C4-2B (cell line): Measurements from ENCODE around the gene TNPO3.

Source experiments
- CTCF ChIP-seq: fragments of 450-650 bp; conservative IDR thresholded peaks from 2 replicates; pipeline ENCODE4 v1.5.1; 2017; ENCODE audit warnings: mild to moderate bottlenecking
- ZFX ChIP-seq: fragments of 450-650 bp; IDR thresholded peaks from 2 replicates; pipeline ENCODE4 v1.6.1; 2017

DNA sequence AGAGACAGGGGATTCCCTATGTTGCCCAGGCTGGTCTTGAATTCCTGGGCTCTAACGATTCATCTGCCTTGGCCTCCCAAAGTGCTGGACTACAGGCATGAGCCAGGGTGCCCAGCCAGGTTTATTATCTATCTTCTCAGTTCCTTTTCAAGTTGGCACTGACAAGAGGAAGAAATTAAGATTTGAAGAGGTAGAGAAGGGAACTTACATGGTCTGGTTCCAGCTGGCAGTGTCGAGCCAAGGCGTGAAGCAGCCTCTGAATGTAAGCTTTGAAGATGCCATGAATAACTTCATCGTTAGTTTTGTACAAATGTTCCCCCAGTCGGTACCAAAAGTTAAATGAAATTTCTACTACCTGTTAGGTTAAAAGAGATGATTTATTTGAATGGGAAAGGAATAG, 57.7 kb downstream of the TNPO3 start:
- TF ChIP-seq CTCF (no peak), ZFX (no peak)
